Kidney (tissue), 14 donors: ENCODE data around the gene RERE. TPM values are rescaled to one million over a fixed set of nuclear protein-coding genes. Genes with fewer than 3 reads are reported as not detected.
"Not testable (repeated sequence)": the region's sequence is repeated elsewhere in the genome, so short reads cannot be mapped to it uniquely, and the experiment has no call there.

Experiments used
- DNase-seq, 5 donors: peaks; one replicate each; pipeline ENCODE4 v3.0.0-alpha.2; 2013 to 2020
- FAIRE-seq: peaks from 2 replicates; lab custom pipeline; 2012; peaks lifted over from hg19 to GRCh38; lab: Jason Lieb, UNC
- H3K27ac ChIP-seq, 2 donors: one replicate each; pipeline ENCODE4 v1.7.0; 2013; ENCODE audit warnings: low read depth in 2 of 2, low read length in 2 of 2, inconsistent platforms in 1 of 2
- H3K27me3 ChIP-seq: one replicate; pipeline ENCODE4 v1.7.1; 2013; ENCODE audit warnings: low read length, inconsistent platforms; ENCODE audit not compliant: control insufficient read depth, insufficient read depth
- H3K36me3 ChIP-seq, 3 donors: one replicate each; pipeline versions ENCODE4 v1.7.0 to v1.7.1; 2013; ENCODE audit warnings: low read length in 3 of 3, control low read depth in 1 of 3, inconsistent platforms in 1 of 3; ENCODE audit not compliant: insufficient read depth in 3 of 3, control insufficient read depth in 2 of 3
- H3K4me1 ChIP-seq, 3 donors: one replicate each; pipeline versions ENCODE4 v1.7.0 to v1.7.1; 2013; ENCODE audit warnings: low read length in 3 of 3, inconsistent platforms in 1 of 3, low read depth in 1 of 3; ENCODE audit not compliant: control insufficient read depth in 2 of 3, insufficient read depth in 2 of 3
- H3K4me3 ChIP-seq, 3 donors: one replicate each; pipeline versions ENCODE4 v1.7.0 to v1.8.1; 2013; ENCODE audit warnings: low read length in 3 of 3, control low read depth in 1 of 3, inconsistent platforms in 1 of 3
- H3K9ac ChIP-seq, 3 donors: one replicate each; pipeline versions ENCODE4 v1.7.0 to v1.7.1; 2013; ENCODE audit warnings: low read length in 3 of 3, control low read depth in 1 of 3, inconsistent platforms in 1 of 3
- H3K9me3 ChIP-seq, 3 donors: one replicate each; pipeline versions ENCODE4 v1.7.0 to v1.7.1; 2013; ENCODE audit warnings: low read length in 3 of 3, control low read depth in 1 of 3, inconsistent platforms in 1 of 3; ENCODE audit not compliant: control insufficient read depth in 2 of 3, insufficient read depth in 1 of 3
- intact Hi-C: fragments of 100-400 bp; cut with DNase I; formaldehyde crosslinking; loops from one replicate; pipeline ENCODE4 v1.11.1; 2022
- polyA plus RNA-seq: library from polyadenylated mRNA; stranded (reverse); fragments of 350-450 nt; fragmentation: Illumina TruSeq; extraction: RNeasy Lipid Tissue Mini Kit (QIAGEN cat#74804); gene quantifications from one replicate; pipeline ENCODE4 v1.2.3, GENCODE V29; 2014; ENCODE audit warnings: low read depth, low replicate concordance; ENCODE audit not compliant: insufficient read depth
- total RNA-seq: library from RNA; stranded (reverse); fragmentation: NEBNext Ultra II Directional; extraction: Animal tissue kit (Norgen Biotek cat#: 25700); gene quantifications from one replicate; pipeline ENCODE4 v1.2.1, GENCODE V29; 2021
- TF ChIP-seq, protein P1 (sequence below): IDR thresholded peaks from 3 replicates; pipeline ENCODE4 v1.5.1; 2012; ENCODE audit warnings: mild to moderate bottlenecking, moderate library complexity, borderline replicate concordance; ENCODE audit not compliant: insufficient read depth; ENCODE audit errors: extremely low read depth
- donor health status: control.
- donor health status: control.
- donor health status: control.
- donor health status: control.
- donor health status: control.
- donor health status: DM: yes; HTN: yes; CAD: no.
- donor health status: Normal renal cell carcinoma (clear cell type).

The RERE gene
- total and polyA plus RNA-seq, 2 donors from 2014 or later = 37.2 to 176 TPM

DNA sequence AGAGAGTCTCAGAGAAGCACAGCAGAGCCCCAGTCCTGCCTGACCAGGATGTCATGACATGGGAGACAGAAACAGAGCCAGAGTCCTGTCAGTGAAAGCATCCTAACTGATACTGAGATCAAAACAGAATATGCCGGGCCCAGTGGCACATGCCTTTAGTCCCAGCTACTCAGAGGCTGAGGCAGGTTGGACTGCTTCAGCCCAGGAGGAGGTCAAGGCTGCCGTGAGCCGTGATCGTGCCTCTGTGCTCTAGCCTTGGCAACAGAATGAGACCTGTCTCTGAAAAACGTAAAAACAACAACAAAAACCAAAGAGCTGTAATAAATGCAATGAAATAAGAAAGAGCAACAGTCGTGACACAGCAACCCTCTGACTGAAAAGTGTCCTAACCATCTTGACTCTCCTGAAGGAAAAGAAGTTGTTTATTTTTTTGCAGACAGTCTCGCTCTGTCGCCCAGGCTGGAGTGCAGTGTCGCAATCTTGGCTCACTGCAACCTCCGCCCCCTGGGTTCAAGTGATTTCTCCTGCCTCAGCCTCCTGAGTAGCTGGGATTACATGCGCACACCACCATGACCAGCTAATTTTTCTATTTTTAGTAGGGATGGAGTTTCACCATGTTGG is 310.3 kb downstream of the RERE start:
- TF ChIP-seq, protein P1, sequence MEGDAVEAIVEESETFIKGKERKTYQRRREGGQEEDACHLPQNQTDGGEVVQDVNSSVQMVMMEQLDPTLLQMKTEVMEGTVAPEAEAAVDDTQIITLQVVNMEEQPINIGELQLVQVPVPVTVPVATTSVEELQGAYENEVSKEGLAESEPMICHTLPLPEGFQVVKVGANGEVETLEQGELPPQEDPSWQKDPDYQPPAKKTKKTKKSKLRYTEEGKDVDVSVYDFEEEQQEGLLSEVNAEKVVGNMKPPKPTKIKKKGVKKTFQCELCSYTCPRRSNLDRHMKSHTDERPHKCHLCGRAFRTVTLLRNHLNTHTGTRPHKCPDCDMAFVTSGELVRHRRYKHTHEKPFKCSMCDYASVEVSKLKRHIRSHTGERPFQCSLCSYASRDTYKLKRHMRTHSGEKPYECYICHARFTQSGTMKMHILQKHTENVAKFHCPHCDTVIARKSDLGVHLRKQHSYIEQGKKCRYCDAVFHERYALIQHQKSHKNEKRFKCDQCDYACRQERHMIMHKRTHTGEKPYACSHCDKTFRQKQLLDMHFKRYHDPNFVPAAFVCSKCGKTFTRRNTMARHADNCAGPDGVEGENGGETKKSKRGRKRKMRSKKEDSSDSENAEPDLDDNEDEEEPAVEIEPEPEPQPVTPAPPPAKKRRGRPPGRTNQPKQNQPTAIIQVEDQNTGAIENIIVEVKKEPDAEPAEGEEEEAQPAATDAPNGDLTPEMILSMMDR = no peak
- no peak overlapping the region for H3K9ac ChIP-seq
- no peaks in the 10 kb centered on the region for H3K27me3 ChIP-seq
- DNase-seq (no peak), FAIRE-seq (no peak)
- H3K4me3 ChIP-seq = no peak overlapping the region
- no peak overlapping the region for H3K27ac ChIP-seq
- peaks cover 0 to 3% (median 0%) of the 10 kb centered on the region in 3 donors for H3K4me1 ChIP-seq
- peaks cover 2 to 4% (median 2%) of the 10 kb centered on the region in 3 donors for H3K36me3 ChIP-seq
- H3K9me3 ChIP-seq = no peaks in the 10 kb centered on the region
- intact Hi-C loops = no loop called here

DNA sequence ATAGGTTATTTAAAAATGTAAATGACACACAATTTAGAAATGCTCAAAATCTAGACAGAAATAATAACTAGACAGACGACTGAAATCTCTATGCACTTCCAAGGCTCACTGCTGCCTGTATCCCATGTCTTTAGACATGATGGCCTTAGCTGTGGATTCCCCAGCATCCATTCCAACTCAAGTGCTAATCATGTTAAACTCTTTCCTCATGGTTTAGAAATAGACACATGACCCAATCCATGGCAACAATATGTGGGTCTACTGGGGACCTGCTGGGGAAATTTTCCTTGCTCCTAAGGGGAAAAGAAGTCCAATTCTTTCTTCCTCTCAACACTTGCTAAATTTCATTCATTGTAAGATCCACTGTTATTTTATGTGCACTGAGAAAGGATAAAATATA is 311.0 kb downstream of the RERE start:
- Histone ChIP-seq H3K36me3 (peaks cover 2 to 4% (median 2%) of the 10 kb centered on the region in 3 donors), H3K9me3 (no peaks in the 10 kb centered on the region), H3K4me1 (peaks cover 0 to 3% (median 0%) of the 10 kb centered on the region in 3 donors), H3K9ac (no peak overlapping the region), H3K27ac (no peak overlapping the region), H3K27me3 (no peaks in the 10 kb centered on the region), H3K4me3 (no peak overlapping the region)
- DNase-seq (no peak), FAIRE-seq (no peak)
- intact Hi-C loops = no loop called here
- TF ChIP-seq, protein P1 = no peak

DNA sequence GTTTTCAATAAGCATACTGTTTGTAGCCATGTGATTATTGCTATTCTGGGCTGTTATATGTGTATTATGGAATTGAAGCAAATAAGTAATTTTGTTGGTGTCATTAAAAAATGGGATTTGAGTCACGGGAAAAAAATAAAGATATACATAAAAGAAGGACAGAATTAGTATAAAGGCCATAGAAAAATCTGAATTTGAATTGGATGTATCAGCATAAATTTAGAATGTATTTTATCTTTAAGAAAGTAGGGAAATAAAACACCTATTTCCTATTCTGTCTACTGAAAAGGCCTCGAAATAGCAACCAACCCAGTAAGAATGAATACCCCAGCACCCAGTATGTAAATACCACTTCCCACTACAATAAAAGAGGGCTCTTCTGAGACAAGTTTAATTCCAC is 313.6 kb downstream of the RERE start:
- no peak for DNase-seq
- Histone ChIP-seq H3K27ac (no peak overlapping the region), H3K27me3 (no peaks in the 10 kb centered on the region), H3K4me1 (no peaks in the 10 kb centered on the region), H3K9ac (no peak overlapping the region), H3K9me3 (no peaks in the 10 kb centered on the region), H3K4me3 (no peak overlapping the region), H3K36me3 (peaks cover 2 to 4% (median 2%) of the 10 kb centered on the region in 3 donors)
- TF ChIP-seq, protein P1 = no peak
- FAIRE-seq = no peak
- intact Hi-C loops = no loop called here

DNA sequence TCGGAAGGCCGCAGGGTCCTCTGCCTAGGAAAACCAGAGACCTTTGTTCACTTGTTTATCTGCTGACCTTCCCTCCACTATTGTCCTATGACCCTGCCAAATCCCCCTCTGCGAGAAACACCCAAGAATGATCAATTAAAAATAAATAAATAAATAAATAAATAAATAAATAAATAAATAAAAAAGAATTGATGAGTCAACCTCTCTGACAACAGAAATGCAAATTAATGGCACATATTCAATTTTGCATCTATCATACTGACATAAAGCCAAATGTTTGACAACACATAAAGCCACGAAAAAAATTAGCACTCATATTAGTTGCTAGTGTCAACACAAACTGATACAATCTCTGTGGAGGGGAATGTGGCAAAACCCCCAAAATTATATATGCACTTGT is 314.5 kb downstream of the RERE start:
- H3K9me3 ChIP-seq, H3K9ac ChIP-seq, H3K4me3 ChIP-seq, H3K36me3 ChIP-seq, intact Hi-C loops, H3K27ac ChIP-seq, H3K27me3 ChIP-seq, H3K4me1 ChIP-seq, FAIRE-seq, DNase-seq: not testable (repeated sequence)
